HT1080 (cell line): ENCODE measurements around the gene SLC48A1. TPM values are rescaled to one million over a fixed set of nuclear protein-coding genes. Genes with fewer than 3 reads are reported as not detected.
"Not testable (repeated sequence)": the region's sequence is repeated elsewhere in the genome, so short reads cannot be mapped to it uniquely, and the experiment has no call there.

Source experiments
- DNase-seq: peaks from one replicate; pipeline ENCODE4 v3.0.0-alpha.2; 2015; ENCODE audit warnings: low read depth
- total RNA-seq: library from RNA; depleted of rRNA; stranded (reverse); fragments of >200 nt; shearing (Covaris generic); gene quantifications from 2 replicates; pipeline ENCODE4 v1.2.3, GENCODE V29; 2014

Gene SLC48A1
- total RNA-seq, 1 experiment from 2014 or later, result 13.3 TPM

GRCh38 chr12:47808574-47809365 is 35.7 kb downstream of the SLC48A1 start:
- peak; percentile 79 for DNase-seq

DNA sequence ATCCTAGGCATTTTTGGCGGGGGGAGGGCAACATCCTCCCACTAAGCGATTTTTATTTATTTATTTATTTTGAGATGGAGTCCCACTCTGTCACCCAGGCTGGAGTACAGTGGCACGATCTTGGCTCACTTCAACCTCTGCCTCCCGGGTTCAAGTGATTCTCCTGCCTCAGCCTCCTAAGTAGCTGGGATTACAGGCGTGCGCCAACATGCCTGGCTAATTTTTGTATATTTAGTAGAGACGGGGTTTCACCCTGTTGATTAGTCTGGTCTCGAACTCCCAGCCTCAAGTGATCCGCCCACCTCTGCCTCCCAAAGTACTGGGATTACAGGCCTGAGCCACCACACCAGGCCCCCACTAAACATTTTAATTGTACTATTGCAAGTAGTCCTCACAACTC is 36.5 kb downstream of the SLC48A1 start:
- DNase-seq, result not testable (repeated sequence)

DNA sequence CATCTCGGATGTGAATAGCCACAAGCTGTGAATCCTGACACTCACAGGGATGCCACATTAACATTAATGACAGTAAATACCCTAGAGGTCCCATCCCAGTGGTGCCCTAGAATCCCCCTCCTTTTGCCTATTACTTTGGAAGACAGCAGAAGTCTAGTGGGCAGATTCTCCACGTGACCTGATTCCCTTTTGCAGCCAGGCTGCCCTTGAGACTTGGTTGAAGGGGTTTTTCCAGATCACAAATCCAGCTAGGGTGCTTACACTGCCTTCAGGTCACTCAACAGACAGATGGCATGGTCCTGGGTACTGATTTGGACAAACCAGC is 38.0 kb downstream of the SLC48A1 start:
- no peak for DNase-seq

DNA sequence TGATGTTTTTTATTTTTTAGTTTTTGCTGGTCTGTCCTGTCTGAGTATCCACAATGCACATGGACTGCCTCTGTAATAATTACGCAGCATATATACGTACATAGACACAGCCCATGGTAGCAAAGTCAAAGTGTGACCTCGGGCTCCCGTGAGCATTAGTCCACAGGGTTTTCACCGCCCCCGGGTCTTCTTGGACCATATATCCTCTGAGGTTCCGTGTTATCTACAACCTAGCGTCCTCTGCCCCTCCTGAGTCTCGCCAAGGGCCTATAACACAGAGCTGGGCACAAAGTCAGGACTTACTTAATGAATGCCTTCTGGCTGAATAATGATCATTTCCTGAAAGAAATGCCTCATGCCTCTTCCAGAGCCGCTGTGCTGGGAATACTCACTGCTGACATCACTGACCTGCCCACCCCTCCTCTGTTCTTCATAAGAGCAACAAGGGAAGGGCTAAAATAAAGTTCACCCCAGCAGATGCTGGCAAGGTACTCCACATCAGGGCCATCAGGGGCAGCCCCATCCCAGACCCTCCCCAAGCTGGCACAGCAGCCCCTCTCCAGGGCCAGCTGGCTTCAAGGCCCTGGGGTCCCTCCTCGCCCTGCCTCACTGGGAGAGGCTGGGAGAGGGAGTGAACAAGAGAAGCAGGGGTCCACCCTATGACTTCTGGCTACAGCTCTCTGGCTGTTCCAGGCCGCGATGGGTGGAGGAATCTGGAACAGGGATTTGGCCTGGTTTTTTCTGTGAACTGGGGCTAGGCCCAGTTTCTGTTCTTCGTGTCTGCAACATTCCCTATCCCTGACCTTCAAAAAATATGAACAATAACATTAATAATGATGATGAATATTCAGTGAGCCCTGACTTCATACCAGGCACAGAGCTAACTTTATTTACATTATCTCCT is 38.8 kb downstream of the SLC48A1 start:
- DNase-seq, result peak; percentile 78

DNA sequence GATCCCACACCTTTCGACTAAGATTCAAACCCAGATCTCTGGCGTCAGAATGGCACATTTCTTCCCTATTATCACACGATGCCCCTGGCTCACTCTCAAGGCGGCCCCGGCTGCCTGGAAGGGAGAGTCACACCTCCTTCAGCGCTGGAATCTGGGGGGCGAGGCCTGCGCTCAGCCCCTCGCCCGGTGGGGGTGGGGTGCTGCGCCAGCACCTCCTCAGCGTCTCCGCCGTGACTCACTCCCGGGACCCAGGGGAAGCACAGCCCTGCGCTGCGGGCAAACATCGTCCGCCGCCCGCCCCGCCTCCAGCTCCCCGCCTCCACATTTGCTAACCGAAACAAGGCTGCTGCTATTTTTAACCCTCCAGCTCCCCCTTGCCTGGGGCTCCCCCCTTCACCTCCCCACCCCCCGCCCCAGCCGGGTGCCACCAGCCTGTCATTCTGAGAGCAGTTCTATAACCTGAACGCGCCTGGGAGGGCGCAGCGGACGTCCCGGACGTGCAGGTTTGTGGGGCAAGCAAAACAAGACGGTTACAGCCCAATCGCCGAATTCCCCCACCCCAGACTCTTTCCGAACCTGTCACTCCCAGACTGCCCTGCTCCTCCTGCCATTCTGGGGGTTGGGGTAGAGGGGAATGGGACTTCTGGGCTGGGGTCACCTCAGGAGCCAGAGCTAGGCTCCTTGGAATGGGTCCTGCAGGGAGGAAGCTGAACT is 39.9 kb downstream of the SLC48A1 start:
- peak; percentile 90 for DNase-seq

GRCh38 chr12:47813511-47814196 is 40.6 kb downstream of the SLC48A1 start:
- peak; percentile 54 for DNase-seq

- no peak for DNase-seq
These were observed 41.6 kb downstream of the SLC48A1 start for GRCh38 chr12:47814539-47815170.

GRCh38 chr12:47815447-47815846 is 42.4 kb downstream of the SLC48A1 start:
- DNase-seq, result not testable (repeated sequence)

DNA sequence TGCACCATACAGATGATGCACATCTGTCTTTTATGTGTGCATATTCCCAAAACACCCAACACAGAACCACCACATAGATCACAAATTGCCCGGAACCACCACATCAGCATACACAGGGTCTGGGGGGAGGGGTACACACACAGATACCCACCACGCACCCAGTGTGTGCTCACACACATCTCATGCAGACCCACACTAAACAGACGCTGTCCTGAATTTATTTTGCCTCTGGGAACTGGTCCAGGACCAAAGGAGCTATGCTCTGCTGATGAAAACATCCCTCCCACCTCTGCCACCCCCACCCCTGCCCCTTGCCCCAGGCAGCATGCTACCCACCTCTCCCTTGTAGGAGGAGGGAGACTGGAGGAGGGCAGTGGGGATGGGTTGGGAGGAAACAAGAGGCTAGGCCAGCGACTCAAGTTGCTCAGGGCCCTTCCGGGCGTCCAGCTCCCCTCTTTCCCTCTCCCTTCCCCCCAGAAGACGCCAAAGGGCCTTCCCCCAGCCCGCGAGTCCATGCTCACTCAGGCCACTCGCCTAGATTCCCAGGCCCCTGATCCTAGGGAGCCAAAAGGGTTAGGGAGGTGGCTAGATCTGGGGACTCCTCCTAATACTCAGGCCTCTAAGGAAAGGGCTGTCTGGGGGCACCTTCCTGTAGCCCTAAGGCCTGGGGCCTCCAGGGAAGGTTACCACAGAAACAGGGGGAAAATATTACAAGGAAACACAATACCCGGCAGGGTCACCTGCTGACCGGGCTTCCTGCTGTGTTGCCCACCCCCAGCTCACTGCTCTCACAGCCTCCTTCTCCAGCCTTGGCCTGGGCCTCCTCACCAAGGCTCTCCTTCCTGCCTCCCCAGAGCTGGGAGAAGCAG is 43.6 kb downstream of the SLC48A1 start:
- no peak for DNase-seq

DNA sequence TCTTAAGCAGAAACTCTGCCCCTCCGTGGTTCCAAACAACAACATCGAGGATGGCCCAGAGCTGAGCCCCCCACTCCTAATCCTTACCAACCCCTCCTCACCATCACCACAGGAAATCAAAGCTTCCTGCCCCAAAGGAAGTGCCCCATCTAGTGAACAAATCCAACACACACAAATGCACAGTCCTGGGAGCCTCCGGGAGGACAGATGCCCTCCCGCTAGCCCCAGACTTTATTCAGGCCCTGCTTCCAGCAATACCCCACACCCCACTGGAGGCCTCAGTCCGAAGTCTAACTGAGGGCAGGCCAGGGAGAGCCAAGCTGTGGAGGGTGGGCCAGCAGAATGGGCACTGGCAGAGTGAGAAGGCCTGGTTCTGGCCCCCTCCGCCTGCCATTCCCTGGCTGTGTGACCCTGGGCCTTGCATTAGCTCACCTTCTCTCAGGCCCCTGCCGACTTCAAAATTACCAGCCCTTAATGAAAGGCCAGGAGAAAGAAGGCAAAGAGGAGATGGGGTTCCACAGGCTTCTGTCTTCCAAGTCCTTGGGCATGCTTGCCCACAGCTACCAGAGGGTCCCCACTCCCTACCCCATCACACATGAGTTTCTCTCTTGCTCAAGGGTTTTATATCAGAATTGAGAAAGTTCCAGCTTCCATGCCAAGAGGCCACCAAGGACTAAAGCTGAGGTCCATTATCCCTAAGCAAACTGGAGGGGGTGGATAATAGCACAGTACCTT is 44.4 kb downstream of the SLC48A1 start:
- peak; percentile 48 for DNase-seq

GRCh38 chr12:47818007-47818376 is 45.0 kb downstream of the SLC48A1 start:
- DNase-seq, result no peak

DNA sequence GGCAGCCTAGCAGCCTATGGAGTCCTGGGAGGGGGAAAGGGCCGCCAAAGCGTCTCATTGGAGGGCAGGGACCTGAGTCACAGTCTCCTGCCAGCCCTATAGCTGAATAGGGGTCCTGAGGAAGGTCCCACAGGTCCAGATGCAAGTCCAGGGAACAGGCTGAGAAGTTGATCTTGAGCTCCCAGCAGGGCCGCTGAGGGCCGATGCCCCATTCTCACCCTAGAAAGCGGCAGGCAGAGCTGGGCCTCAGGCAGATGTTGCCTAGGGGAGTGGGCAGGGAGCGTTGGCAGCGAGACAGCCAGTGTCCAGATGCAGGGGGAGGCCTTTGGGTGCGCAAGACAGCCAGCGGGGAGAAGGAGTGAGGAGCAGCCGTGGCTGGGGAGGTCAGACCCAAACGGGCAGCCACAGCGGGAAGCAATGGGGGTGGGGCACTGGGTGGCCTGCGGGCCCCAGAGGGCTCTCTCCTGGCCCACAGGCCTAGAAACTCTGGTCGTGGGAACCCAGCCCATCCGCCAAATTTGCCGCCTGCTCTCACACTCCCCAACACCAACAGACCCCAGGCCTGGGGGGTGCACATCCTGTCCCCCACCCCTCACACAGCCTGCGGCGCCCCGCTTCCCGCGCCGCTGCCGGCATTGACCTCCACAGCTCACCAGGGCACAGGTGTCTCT is 45.6 kb downstream of the SLC48A1 start:
- DNase-seq, result peak; percentile 39

GRCh38 chr12:47819138-47819895 is 46.3 kb downstream of the SLC48A1 start:
- DNase-seq, result no peak

GRCh38 chr12:47819896-47820630 is 47.0 kb downstream of the SLC48A1 start, which contains the start of gene HDAC7:
Gene HDAC7 (minus strand): TSS chr12:47819903. CDS start chr12:47819785, 118 bp downstream.
- DNase-seq, result peak; percentile 82

DNA sequence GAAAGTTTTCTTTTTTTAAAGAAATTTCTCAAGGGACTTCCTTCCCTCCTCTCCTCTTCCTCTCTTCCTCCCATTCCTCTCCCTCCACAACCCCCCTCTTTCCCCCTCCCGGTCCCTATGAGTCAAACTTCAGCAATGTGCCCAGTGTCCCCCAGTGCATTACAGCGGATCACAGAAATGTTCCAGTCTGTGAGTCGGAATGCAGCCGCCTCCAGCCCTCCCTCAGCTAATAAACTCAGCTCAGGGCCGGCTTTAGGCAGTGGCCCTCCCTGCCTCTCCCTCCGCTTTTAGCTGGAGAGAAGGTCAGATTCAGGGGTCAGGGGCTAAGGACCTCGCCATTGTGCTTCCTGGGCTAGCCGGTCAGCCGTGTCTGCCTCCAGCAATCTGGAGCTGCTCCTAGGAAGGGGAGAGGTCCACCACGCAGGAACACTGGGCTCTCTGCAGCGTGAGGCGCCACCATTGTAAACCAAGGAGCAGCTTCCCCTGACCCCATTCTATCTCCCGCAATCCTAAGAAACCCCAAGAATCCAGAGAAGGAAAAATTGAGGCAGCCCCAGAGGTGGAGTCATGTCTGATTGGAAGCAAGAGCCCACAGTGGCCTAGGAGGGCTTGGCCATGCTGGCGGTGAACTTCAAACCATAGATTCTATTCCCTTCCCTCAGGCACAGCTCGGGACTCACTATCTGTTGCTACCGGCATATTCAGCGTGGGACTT is 47.8 kb downstream of the SLC48A1 start:
- peak; percentile 92 for DNase-seq

DNA sequence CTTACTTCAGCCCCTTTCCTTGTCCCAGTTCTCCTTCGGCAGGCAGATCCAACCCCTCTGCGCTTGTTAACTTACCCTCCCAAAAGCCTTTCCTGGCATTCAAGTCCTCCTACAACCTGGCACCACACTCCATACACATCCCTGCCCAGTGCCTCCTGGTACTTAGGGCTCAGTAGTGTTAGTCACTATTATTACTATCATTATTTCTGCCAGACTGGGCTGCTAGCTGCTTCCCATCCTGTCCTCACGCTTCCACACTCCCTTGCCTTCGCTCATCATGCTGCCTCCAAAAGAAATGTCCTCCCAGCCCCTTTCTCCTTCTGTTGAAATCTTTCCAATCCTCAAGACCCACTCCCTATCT is 48.3 kb downstream of the SLC48A1 start:
- no peak for DNase-seq
